ENCODE results near the gene SMIM14.
"Not testable (repeated sequence)": the region's sequence is repeated elsewhere in the genome, so short reads cannot be mapped to it uniquely, and the experiment has no call there.

The SMIM14 gene

GRCh38 chr4:39528061-39528465 lies 110.6 kb downstream of the SMIM14 start:
- no peak for ATAC-seq (replicated peaks)
- Mint-ChIP-seq H3K9me3 (peaks cover 5 to 16% of the 10 kb centered on the region in 2 donors), H3K4me1 (ENCODE audit: low read depth in 2 of 2) (peaks cover 13 to 14% of the 10 kb centered on the region in 2 donors), H3K27ac (peak overlapping the region; percentile 74 to 94), H3K36me3 (ENCODE audit: insufficient read depth) (no peaks in the 10 kb centered on the region), H3K4me3 (peak overlapping the region; percentile 96 to 98), H3K27me3 (no peaks in the 10 kb centered on the region)
- no peak for DNase-seq

GRCh38 chr4:39527296-39528060 lies 111.2 kb downstream of the SMIM14 start, which contains the start of gene UGDH:
TSS of gene UGDH (minus strand) at chr4:39527439. CDS start at chr4:39521512, 5,927 bp downstream.
- Mint-ChIP-seq H3K9me3 (peaks cover 5 to 13% of the 10 kb centered on the region in 2 donors), H3K27ac (peak within 1 kb of the TSS; percentile 94 to 95), H3K4me1 (ENCODE audit: low read depth in 2 of 2) (peaks cover 13 to 14% of the 10 kb centered on the region in 2 donors), H3K27me3 (no peaks in the 10 kb centered on the region), H3K36me3 (ENCODE audit: insufficient read depth) (no peaks in the 10 kb centered on the region), H3K4me3 (peak within 1 kb of the TSS; percentile 96 to 98)
- DNase-seq (peak; percentile 84 to 89 (median 85)), ATAC-seq (replicated peaks) (peak; percentile 97)

GRCh38 chr4:39526765-39527295 lies 111.8 kb downstream of the SMIM14 start:
- Mint-ChIP-seq H3K9me3 (peaks cover 5 to 7% of the 10 kb centered on the region in 2 donors), H3K4me1 (ENCODE audit: low read depth in 2 of 2) (peaks cover 13 to 14% of the 10 kb centered on the region in 2 donors), H3K4me3 (peak overlapping the region; percentile 96 to 98), H3K27me3 (no peaks in the 10 kb centered on the region), H3K27ac (peak overlapping the region; percentile 94 to 95), H3K36me3 (ENCODE audit: insufficient read depth) (no peaks in the 10 kb centered on the region)
- DNase-seq = peak in 1 of 3 experiments; percentile 2
- peak; percentile 12 for ATAC-seq (replicated peaks)

GRCh38 chr4:39525822-39526690 lies 112.6 kb downstream of the SMIM14 start:
- DNase-seq (no peak), ATAC-seq (replicated peaks) (no peak)
- peaks cover under 1 to 4% of the 10 kb centered on the region in 2 donors for H3K9me3 Mint-ChIP-seq
- H3K27me3 Mint-ChIP-seq = no peaks in the 10 kb centered on the region
- peak overlapping the region; percentile 94 to 95 for H3K27ac Mint-ChIP-seq
- peaks cover 13 to 14% of the 10 kb centered on the region in 2 donors for H3K4me1 Mint-ChIP-seq (ENCODE audit: low read depth in 2 of 2)
- H3K36me3 Mint-ChIP-seq (ENCODE audit: insufficient read depth) = no peaks in the 10 kb centered on the region
- H3K4me3 Mint-ChIP-seq = peak overlapping the region; percentile 96 to 98

GRCh38 chr4:39524161-39524957 lies 114.3 kb downstream of the SMIM14 start:
- Mint-ChIP-seq H3K9me3 (no peaks in the 10 kb centered on the region), H3K4me1 (ENCODE audit: low read depth in 2 of 2) (peaks cover 13 to 14% of the 10 kb centered on the region in 2 donors), H3K27ac (no peak overlapping the region), H3K4me3 (no peak overlapping the region), H3K27me3 (no peaks in the 10 kb centered on the region), H3K36me3 (ENCODE audit: insufficient read depth) (no peaks in the 10 kb centered on the region)
- DNase-seq (no peak), ATAC-seq (replicated peaks) (no peak)

- Mint-ChIP-seq H3K4me1 (ENCODE audit: low read depth in 2 of 2) (peaks cover 13 to 14% of the 10 kb centered on the region in 2 donors), H3K4me3 (no peak overlapping the region), H3K36me3 (ENCODE audit: insufficient read depth) (peaks cover 3% of the 10 kb centered on the region), H3K27me3 (no peaks in the 10 kb centered on the region), H3K9me3 (no peaks in the 10 kb centered on the region), H3K27ac (no peak overlapping the region)
- ATAC-seq (replicated peaks) = no peak
- no peak for DNase-seq
Observed at GRCh38 chr4:39522068-39522467, 116.6 kb downstream of the SMIM14 start.

GRCh38 chr4:39521253-39521919 lies 117.3 kb downstream of the SMIM14 start:
- H3K4me1 Mint-ChIP-seq (ENCODE audit: low read depth in 2 of 2) = peaks cover 9 to 10% of the 10 kb centered on the region in 2 donors
- no peak for DNase-seq
- H3K4me3 Mint-ChIP-seq = no peak overlapping the region
- H3K36me3 Mint-ChIP-seq (ENCODE audit: insufficient read depth) = peaks cover 3% of the 10 kb centered on the region
- H3K27me3 Mint-ChIP-seq = no peaks in the 10 kb centered on the region
- H3K27ac Mint-ChIP-seq = no peak overlapping the region
- no peak for ATAC-seq (replicated peaks)
- H3K9me3 Mint-ChIP-seq = no peaks in the 10 kb centered on the region

- Mint-ChIP-seq H3K4me1 (ENCODE audit: low read depth in 2 of 2) (no peaks in the 10 kb centered on the region), H3K9me3 (no peaks in the 10 kb centered on the region), H3K27ac (no peak overlapping the region), H3K4me3 (no peak overlapping the region), H3K27me3 (no peaks in the 10 kb centered on the region), H3K36me3 (ENCODE audit: insufficient read depth) (peaks cover 7% of the 10 kb centered on the region)
- ATAC-seq (replicated peaks) (no peak), DNase-seq (no peak)
Observed at GRCh38 chr4:39518484-39518883, 120.2 kb downstream of the SMIM14 start.

- Mint-ChIP-seq H3K4me1 (ENCODE audit: low read depth in 2 of 2) (no peaks in the 10 kb centered on the region), H3K27ac (no peak overlapping the region), H3K9me3 (no peaks in the 10 kb centered on the region), H3K4me3 (no peak overlapping the region), H3K36me3 (ENCODE audit: insufficient read depth) (peaks cover 11% of the 10 kb centered on the region), H3K27me3 (no peaks in the 10 kb centered on the region)
- DNase-seq = no peak
- no peak for ATAC-seq (replicated peaks)
Observed at GRCh38 chr4:39516407-39516966, 122.2 kb downstream of the SMIM14 start.

GRCh38 chr4:39515669-39516401 lies 122.8 kb downstream of the SMIM14 start:
- H3K36me3 Mint-ChIP-seq (ENCODE audit: insufficient read depth) = peaks cover 11% of the 10 kb centered on the region
- not testable (repeated sequence) for ATAC-seq (replicated peaks); DNase-seq; H3K27ac Mint-ChIP-seq; H3K4me3 Mint-ChIP-seq; H3K27me3 Mint-ChIP-seq; H3K9me3 Mint-ChIP-seq; H3K4me1 Mint-ChIP-seq (ENCODE audit: low read depth in 2 of 2)

GRCh38 chr4:39514888-39515401 lies 123.7 kb downstream of the SMIM14 start:
- no peaks in the 10 kb centered on the region for H3K4me1 Mint-ChIP-seq (ENCODE audit: low read depth in 2 of 2)
- no peak overlapping the region for H3K4me3 Mint-ChIP-seq
- H3K27ac Mint-ChIP-seq = no peak overlapping the region
- no peak for DNase-seq
- no peaks in the 10 kb centered on the region for H3K9me3 Mint-ChIP-seq
- ATAC-seq (replicated peaks) = no peak
- H3K27me3 Mint-ChIP-seq = no peaks in the 10 kb centered on the region
- peaks cover 16% of the 10 kb centered on the region for H3K36me3 Mint-ChIP-seq (ENCODE audit: insufficient read depth)
